ENCODE results near the gene DOCK4. TPM values are rescaled to one million over a fixed set of nuclear protein-coding genes. Genes with fewer than 3 reads are reported as not detected.

The DOCK4 gene
- total RNA-seq, 1 donor from 2014 or later, result 16.8 TPM

DNA sequence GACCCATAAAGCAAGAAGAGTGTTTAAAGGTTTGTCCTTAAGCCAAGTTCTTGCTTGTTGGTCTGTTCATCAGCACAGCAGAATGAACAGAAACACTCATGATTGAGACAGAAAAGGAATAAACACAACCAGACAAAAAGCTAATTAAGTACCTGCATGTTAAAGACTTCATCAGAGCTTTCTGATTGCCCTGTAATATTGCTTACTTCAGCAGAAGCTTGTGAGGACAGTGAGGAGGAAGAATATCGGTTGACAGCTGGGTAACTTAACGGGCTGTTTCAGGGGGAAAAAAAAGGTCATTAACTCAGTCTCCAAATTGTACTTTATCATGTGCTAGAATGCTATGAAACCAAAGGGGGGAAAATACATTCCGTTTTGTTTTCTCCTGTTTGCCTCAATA is 465.3 kb downstream of the DOCK4 start:
- ATAC-seq, result no peak
- no peak for DNase-seq (ENCODE audit: missing footprints)
- intact Hi-C loops (cut with DNase I), result no loop called here

DNA sequence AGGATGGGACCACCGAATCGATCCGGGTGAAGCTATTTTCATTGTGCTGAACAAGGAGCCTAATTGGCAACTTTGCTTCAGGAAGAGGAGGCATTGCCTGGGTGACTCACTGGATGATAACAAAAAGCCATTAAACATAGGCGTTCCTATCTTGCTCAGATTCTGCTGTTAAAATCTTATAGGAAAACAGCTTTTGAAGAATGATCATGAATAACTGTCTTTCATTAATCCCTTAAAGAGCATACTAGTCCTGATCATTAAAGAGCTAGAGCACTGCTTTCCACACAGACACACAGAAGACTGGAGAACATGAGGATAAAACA is 469.7 kb downstream of the DOCK4 start:
- no peak for DNase-seq (ENCODE audit: missing footprints)
- intact Hi-C loops (cut with DNase I), result loop anchor here (5.0 to 10.0 kb wide), 3 partner anchors 249 to 642 kb away; partner anchors contain the start of gene LRRN3
- ATAC-seq, result no peak

DNA sequence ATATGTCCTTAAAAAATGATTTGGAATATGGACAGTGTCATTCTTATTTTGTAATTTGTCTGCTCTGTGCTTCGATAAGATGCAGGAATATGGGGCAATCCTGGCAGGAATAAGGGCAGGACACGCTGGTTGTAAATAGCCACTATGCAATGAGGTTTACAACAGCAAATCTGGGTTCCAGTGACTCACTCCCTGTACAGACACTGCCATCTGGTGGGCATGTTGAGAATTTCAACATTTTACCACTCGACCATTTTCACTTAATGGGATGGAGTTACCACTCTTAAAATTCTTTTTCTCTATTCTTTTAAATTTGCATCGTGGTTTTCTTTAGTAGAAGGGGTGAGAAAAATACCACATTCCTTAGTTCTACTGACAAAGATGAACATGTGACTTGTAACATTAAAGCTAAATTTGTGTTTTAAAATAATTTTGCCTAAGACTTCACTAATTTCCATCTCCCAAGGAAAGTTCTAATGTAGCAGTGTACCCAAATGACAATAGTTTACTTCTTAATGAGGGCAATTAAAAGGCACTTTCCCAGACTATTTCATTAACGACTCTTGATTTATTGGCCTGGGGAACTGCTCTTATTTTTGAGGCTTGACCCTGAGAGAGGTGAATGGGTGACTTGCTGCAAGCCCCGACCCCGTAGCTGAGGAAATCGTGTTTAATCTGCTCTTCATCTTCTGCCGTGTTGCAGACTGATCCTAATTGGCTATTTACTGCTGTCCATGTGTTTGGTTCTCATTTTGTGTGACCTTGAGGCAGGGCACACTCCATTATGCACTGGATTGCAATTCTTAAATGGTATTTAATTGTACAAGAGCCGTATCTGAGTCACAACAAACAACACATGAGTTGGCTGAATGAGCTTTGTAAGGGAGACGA is 470.3 kb downstream of the DOCK4 start:
- DNase-seq (ENCODE audit: missing footprints) (no peak), ATAC-seq (peak; percentile 61)
- intact Hi-C loops (cut with DNase I), result loop anchor here (5.0 to 10.0 kb wide), 3 partner anchors 249 to 641 kb away; partner anchors contain the start of gene LRRN3

DNA sequence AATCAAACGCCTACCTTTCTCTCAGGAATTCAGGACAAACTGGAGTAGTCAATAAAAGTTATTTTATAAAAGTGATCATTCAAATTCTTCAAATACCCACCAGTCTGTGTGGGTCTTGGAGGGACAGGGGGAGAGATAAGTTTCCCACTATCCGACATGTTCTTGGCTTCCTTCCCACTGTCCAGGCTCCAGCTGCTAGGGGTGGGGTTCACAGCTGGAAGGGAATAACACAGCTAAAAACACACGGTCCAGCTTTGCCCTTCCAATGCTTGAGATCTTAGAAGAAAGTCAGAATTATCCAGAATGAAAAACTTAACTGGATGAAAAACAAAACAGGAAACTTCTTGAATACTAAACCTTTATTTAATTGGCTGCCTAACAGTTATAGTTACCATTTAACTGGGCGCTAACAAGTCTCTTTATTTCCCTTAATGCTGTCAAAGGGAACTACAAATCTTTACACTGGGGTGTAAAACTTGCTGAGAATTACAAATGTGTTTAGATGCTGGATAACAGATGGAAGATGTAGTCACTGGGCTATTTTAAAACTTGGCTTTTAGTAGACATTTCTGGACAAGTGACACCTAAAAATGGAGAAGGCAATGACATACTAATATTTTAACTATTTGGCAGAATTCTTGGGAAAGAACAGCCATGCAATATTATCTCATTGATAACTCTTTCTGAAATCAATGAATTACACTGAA is 471.1 kb downstream of the DOCK4 start:
- intact Hi-C loops (cut with DNase I), result loop anchor here (5.0 to 10.0 kb wide), 3 partner anchors 248 to 640 kb away; partner anchors contain the start of gene LRRN3
- DNase-seq (ENCODE audit: missing footprints), result no peak
- ATAC-seq, result no peak

DNA sequence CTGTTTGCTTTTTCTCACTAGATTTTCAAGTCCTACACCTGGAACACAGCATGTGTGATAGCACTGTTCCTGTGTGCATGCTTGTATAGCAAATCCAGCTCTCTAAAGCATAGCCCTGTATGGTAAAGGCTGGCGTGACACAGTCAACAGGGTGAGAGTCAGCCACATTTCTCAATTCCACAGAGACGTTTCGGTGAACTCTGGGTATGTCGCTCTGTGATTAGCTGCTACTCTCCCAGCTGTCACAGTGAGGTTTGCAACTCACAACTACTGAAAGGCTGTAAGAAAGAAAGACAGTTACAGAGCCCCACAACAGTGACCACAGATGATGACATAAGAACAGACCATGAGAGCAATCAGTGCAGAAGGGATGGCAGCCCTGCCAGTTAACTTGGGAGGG is 473.3 kb downstream of the DOCK4 start:
- ATAC-seq, result no peak
- no peak for DNase-seq (ENCODE audit: missing footprints)
- intact Hi-C loops (cut with DNase I), result loop anchor here (10.0 kb wide), 2 partner anchors 398 to 638 kb away; partner anchors contain the start of gene LRRN3

DNA sequence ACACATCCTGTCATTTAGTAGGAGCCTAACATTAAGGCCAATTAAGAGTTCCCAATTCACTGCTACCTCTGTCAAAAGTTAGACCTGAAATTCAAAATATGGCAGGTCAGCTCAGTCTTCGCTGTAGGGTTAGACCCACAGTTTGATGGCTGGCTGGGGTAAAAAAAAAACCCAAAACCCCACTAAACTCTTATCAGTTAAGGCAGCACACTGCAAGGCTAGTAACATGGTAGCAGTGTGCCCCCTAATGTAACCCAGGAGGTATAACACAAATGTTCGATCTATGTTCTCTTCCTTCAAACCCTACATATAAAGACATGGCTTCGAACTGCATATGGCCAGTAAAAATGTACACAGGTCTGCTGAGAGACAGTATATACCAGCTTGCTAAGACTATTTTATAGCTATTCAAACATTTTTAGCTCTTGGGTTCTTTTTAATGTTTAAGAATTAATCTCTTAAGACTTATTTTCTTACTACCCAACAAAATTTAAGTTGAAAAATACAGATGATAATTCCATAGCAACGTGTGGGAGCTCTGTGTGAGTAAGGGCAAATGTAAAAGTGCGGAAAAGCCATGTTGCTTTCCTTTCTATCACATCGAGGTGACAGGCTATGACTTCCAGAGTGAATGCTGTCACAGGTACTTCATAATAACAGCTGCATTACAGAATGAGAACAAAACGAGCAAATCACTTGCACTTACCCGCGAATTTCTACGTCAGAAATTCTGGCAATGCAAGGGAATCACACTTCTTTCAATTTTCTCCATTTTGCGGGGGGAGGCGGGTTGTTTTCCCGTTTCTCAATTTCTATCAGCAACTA is 475.5 kb downstream of the DOCK4 start:
- no peak for ATAC-seq
- intact Hi-C loops (cut with DNase I), result loop anchor here (10.0 kb wide), 2 partner anchors 396 to 636 kb away; partner anchors contain the start of gene LRRN3
- DNase-seq (ENCODE audit: missing footprints), result no peak

DNA sequence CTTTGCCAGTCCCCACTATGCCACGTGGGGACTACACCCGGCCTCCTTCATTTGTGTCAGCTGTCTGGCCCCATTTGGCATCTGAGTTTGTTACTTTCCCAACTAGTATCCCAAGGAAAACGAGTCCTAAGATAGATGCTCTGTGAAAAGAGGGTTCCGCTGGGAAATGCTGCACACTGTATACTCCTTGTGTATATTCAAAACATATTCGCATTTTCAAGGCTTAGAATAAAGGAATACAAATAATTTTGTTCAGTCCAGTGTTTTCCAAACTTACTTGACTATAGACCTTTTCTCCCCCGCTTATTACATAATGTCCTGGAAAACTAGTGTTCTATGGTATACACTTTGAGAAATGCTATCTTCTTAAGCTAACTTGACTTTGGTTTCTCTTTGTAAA is 476.1 kb downstream of the DOCK4 start:
- intact Hi-C loops (cut with DNase I), result loop anchor here (10.0 kb wide), 2 partner anchors 395 to 635 kb away; partner anchors contain the start of gene LRRN3
- ATAC-seq (no peak), DNase-seq (ENCODE audit: missing footprints) (no peak)

DNA sequence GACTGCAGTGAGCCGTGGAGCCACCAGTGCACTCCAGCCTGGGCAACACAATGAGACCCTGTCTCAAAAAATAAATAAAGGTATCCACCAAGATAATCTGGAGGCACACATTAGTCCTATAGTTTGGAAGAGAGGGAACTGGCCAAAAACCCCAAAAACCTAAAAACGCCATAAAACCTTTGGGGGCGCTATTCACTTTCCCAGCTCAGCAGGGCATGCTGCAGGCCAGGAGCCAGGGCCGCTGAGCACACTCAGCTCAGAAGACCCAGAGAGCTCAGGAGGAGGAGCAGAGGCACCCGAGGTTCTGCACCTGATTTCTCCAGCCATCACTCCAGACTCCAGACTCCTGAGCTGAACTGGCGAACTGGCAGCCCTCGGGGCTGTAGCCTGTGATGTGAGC is 476.7 kb downstream of the DOCK4 start:
- intact Hi-C loops (cut with DNase I), result no loop called here
- ATAC-seq (no peak), DNase-seq (ENCODE audit: missing footprints) (no peak)

DNA sequence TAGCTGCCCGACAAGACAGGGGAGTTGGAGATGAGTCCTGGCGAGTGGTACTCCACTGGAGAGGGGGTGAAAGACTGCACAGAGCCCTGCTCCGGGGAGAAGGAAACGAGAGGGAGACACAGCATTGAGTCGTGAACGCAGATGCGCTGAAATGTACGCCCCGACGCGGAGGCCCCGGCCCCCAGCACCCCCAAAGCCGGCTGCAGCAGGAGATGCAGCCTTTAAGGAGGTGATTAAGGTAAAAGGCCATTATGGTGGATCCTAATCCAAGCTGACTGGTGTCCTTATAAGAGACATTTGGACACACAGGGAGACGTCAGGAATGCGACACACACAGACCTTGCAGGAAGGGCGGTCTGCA is 477.6 kb downstream of the DOCK4 start:
- intact Hi-C loops (cut with DNase I), result no loop called here
- DNase-seq (ENCODE audit: missing footprints) (no peak), ATAC-seq (no peak)

DNA sequence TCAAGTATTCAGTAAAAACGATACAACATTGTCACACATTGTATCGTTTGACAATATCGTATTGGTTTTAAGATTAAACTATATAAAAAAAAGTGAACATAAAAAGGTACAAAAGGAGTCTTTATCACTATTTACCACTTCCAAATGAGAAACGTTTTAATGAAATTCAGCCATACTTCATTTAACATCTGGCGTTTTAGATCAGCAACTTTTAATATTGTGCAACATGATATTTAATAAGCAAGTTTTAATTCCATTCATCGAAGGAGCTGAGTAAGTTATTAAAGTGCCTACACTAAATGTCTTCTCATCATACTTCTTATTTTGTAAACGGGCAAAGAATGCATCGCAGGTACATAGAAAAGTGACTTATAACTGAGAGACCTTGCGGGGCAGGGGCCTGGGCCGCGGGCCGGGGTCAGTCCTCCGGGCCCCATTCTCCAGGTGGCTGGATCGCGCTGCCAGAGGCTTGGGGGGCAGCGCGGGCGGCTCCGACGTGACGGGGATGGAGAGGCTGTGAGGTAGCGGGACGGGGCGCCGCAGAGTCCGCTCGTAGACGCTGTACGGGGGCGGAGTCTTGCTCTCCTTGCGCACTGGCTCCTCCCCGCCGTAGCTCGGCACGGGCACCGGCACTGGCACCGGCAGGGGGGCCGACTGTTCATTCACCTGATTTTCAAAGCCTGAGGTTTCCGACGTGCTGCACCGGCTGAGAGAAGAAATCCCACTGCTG is 478.1 kb downstream of the DOCK4 start:
- DNase-seq (ENCODE audit: missing footprints) (no peak), ATAC-seq (peak; percentile 26)
- intact Hi-C loops (cut with DNase I), result no loop called here

DNA sequence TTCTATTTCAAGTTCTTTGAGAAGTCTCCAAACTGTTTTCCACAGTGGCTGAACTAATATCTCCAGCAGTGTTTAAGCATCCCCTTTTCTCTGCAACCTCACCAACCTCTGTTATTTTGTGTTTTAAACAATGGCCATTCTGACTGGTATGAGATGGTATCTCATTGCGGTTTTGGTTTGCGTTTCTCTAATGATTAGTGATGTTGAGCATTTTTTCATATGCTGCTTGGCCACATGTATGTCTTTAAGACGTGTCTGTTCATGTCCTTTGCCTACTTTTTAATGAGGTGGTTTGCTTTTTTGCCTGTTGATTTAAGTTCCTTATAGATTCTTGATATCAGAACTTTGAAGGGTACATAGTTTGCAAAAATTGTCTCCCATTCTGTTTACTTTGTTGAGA is 487.3 kb downstream of the DOCK4 start:
- DNase-seq (ENCODE audit: missing footprints) (no peak), ATAC-seq (no peak)
- intact Hi-C loops (cut with DNase I), result no loop called here

DNA sequence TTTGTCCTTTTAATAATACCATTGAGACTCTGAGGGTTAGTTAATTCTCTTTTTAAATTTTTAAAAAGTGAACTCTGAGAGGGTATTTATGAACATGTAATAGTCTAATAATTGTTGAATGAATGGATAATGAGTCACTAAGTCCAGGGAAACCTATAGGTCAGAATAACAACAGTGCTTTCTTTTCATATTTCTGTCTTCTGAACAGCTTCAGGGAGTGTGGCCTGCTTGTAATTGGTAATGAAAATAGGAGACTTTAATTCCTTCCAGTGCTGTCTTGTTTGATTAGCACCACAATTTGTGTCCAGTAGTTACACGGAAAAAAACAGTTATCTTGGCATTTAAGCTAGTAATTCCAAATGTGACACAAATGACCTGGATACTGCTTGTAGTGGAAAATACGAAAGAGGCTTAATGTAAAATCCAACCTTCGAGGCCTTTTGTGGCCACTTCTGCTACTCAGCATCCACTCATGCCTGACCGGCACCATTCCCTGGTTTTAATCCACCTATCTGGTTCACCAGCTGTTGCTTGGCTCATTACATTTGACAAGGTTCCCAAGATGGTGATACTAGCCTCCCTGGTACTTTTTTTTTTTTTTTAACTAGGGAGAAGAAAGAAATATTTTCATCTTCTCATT is 494.7 kb downstream of the DOCK4 start:
- ATAC-seq (no peak), DNase-seq (ENCODE audit: missing footprints) (no peak)
- intact Hi-C loops (cut with DNase I), result no loop called here

DNA sequence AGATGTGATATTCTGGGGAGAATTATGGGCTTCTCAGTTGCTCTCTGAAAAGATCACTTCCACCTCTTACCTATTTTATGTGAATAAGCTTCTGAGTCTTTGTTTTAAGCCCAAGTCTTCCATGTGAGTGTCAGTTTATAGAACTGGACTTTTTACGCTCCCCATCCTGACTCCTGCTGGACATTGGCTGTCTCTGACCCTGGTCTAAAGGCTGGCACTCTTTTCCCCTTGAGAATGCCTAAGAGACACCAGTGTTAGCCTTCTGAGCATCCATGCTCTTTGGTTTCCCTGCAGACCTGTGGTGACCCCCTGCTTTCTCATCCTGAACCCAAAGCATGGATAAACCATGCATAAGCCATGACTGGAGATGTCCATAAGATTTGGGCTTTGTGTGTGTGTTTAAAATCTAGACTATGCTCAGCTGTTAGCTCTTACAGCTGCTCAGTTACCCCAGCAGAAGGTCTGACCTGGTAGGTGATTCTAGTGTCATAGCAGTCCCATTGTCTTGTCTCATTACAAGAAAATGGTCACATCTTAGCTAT is 495.3 kb downstream of the DOCK4 start:
- DNase-seq (ENCODE audit: missing footprints), result no peak
- intact Hi-C loops (cut with DNase I), result no loop called here

DNA sequence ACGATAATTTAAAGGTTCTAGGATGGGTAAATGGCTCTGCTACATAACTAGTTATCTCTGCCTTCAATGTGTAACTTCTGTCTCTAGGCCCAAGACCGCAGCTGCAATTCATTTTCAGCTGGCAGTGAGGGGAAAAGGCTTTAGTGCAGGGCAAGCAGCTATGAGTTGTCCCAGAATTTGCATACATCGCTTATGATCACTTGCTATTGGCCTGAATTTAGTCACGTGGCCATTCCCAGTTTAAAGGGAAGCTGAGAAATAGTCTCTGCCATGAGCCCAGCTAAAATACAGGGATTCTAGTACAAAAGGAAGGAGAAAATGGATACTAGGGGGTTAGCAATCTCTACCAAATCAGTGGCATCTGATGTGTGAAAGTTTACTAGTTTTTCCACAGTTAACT is 498.1 kb downstream of the DOCK4 start:
- ATAC-seq (no peak), DNase-seq (ENCODE audit: missing footprints) (no peak)
- intact Hi-C loops (cut with DNase I), result no loop called here

More for the DNA sequence above, 495.3 kb downstream of the DOCK4 start:
- no peak for ATAC-seq

DNA sequence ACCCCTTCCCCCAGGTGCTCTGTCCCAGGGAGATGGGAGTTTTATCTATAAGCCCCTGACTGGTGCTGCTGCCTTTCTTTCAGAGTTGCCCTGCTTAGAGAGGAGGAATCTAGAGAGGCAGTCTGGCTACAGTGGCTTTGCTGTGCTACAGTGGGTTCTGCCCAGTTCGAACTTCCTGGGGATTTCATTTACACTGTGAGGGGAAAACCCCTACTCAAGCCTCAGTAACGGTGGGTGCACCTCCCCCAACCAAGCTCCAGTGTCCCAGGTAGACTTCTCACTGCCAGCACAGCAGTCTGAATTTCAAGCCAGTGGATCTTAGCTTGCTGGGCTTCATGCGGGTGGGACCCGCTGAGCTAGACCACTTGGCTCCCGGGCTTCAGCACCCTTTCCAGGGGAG is 500.4 kb downstream of the DOCK4 start:
- DNase-seq (ENCODE audit: missing footprints) (no peak), ATAC-seq (no peak)
- intact Hi-C loops (cut with DNase I), result no loop called here

DNA sequence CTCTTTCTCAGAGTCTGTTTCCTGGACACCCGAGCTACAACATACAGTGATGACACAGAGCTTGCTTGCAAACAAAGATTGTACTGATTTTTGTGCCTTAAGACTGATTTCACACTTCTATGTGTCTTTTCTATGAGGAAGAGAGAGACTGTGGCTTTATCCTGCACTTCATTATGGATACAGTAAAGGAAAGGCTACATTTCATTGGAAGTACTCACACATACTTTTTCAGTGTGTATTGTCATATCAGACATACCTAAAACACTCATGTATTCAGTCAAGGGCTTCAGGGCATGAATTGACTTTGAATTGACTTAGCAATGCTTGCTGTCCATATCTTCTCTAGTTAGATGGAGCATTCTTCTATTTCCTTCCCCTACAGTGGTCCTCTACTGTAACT is 508.4 kb downstream of the DOCK4 start:
- DNase-seq (ENCODE audit: missing footprints) (no peak), ATAC-seq (no peak)
- intact Hi-C loops (cut with DNase I), result no loop called here

DNA sequence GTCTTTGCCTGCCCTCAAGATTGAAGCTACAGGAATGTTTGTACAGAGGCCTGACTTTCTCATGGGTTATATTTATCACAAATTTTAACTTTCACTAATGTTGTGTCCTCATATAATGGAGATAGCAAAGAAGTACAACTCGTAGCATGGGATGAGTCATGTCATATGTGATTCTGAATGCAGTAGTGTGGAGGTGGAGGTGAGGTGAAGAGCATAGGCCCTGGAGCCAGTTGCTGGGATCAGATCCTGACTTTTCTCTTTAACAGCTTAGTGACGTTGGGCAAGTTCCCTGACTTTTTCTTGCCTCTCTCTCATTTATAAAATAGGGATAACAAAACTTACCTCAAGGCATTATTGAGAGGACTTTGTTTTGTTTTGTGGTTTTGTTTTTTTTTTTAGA is 511.8 kb downstream of the DOCK4 start:
- intact Hi-C loops (cut with DNase I), result no loop called here
- ATAC-seq, result no peak
- no peak for DNase-seq (ENCODE audit: missing footprints)

All from Right ventricle myocardium inferior (tissue), 1 donor.